ENCODE data around the gene CFHR4.

DNA sequence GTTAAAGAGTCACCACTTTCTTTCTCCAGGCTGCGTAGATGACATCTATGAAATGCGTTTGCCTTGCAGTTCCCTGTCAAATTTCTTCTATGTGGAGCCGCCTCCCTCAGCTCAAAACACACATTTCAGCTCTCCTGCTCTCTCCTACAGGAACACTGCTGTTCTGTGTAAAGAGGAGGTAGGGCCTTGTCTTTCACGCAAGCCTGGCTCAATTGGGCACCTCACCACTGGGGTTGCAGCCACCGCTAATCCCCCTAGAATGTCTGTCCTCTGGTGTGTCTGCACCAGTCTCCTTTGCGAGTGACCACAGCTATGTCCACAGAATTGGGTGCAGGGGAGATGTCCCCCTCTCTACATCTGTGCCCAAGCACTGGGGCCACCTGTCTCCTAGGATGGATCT is 31.8 kb upstream of the CFHR4 start:
- TF ChIP-seq, protein P1, sequence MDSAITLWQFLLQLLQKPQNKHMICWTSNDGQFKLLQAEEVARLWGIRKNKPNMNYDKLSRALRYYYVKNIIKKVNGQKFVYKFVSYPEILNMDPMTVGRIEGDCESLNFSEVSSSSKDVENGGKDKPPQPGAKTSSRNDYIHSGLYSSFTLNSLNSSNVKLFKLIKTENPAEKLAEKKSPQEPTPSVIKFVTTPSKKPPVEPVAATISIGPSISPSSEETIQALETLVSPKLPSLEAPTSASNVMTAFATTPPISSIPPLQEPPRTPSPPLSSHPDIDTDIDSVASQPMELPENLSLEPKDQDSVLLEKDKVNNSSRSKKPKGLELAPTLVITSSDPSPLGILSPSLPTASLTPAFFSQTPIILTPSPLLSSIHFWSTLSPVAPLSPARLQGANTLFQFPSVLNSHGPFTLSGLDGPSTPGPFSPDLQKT (IDR thresholded peaks at IDR 0.05; ENCODE audit: borderline replicate concordance, low read depth, low read length): no peak
- TF ChIP-seq, protein P2, sequence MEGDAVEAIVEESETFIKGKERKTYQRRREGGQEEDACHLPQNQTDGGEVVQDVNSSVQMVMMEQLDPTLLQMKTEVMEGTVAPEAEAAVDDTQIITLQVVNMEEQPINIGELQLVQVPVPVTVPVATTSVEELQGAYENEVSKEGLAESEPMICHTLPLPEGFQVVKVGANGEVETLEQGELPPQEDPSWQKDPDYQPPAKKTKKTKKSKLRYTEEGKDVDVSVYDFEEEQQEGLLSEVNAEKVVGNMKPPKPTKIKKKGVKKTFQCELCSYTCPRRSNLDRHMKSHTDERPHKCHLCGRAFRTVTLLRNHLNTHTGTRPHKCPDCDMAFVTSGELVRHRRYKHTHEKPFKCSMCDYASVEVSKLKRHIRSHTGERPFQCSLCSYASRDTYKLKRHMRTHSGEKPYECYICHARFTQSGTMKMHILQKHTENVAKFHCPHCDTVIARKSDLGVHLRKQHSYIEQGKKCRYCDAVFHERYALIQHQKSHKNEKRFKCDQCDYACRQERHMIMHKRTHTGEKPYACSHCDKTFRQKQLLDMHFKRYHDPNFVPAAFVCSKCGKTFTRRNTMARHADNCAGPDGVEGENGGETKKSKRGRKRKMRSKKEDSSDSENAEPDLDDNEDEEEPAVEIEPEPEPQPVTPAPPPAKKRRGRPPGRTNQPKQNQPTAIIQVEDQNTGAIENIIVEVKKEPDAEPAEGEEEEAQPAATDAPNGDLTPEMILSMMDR (tag by site-specific recombination; IDR thresholded peaks at IDR 0.05): no peak
- TF ChIP-seq, protein P3, sequence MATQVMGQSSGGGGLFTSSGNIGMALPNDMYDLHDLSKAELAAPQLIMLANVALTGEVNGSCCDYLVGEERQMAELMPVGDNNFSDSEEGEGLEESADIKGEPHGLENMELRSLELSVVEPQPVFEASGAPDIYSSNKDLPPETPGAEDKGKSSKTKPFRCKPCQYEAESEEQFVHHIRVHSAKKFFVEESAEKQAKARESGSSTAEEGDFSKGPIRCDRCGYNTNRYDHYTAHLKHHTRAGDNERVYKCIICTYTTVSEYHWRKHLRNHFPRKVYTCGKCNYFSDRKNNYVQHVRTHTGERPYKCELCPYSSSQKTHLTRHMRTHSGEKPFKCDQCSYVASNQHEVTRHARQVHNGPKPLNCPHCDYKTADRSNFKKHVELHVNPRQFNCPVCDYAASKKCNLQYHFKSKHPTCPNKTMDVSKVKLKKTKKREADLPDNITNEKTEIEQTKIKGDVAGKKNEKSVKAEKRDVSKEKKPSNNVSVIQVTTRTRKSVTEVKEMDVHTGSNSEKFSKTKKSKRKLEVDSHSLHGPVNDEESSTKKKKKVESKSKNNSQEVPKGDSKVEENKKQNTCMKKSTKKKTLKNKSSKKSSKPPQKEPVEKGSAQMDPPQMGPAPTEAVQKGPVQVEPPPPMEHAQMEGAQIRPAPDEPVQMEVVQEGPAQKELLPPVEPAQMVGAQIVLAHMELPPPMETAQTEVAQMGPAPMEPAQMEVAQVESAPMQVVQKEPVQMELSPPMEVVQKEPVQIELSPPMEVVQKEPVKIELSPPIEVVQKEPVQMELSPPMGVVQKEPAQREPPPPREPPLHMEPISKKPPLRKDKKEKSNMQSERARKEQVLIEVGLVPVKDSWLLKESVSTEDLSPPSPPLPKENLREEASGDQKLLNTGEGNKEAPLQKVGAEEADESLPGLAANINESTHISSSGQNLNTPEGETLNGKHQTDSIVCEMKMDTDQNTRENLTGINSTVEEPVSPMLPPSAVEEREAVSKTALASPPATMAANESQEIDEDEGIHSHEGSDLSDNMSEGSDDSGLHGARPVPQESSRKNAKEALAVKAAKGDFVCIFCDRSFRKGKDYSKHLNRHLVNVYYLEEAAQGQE (tag by site-specific recombination; IDR thresholded peaks at IDR 0.05): no peak

Measured in HEK293 (cell line).